H7 (cell line): ENCODE data around the gene ENO2. TPM values are rescaled to one million over a fixed set of nuclear protein-coding genes. Genes with fewer than 3 reads are reported as not detected.
"Not testable (repeated sequence)": the region's sequence is repeated elsewhere in the genome, so short reads cannot be mapped to it uniquely, and the experiment has no call there.

ENCODE experiments used
- DNase-seq: peaks from one replicate; pipeline ENCODE4 v3.0.0; 2012
- H3K27me3 ChIP-seq: 2 replicates; pipeline ENCODE4 v1.6.0; 2011; ENCODE audit warnings: mild to moderate bottlenecking, low read length; ENCODE audit not compliant: control insufficient read depth, insufficient read depth
- H3K36me3 ChIP-seq: replicated peaks from 2 replicates; pipeline ENCODE4 v1.5.1; 2011; ENCODE audit warnings: low read length; ENCODE audit not compliant: control insufficient read depth, insufficient read depth
- H3K4me3 ChIP-seq: 2 replicates; pipeline ENCODE4 v1.5.1; 2011; ENCODE audit warnings: low read depth, mild to moderate bottlenecking, control low read depth, low read length, moderate library complexity; ENCODE audit not compliant: insufficient read depth
- total RNA-seq: library from RNA; depleted of rRNA; stranded (reverse); fragments of >200 nt; shearing (Covaris generic); gene quantifications from 2 replicates; pipeline ENCODE4 v1.2.3, GENCODE V29; 2014; rRNA removed

ENO2 gene
- 47.4 and 59.0 TPM in 2 replicates for total RNA-seq

DNA sequence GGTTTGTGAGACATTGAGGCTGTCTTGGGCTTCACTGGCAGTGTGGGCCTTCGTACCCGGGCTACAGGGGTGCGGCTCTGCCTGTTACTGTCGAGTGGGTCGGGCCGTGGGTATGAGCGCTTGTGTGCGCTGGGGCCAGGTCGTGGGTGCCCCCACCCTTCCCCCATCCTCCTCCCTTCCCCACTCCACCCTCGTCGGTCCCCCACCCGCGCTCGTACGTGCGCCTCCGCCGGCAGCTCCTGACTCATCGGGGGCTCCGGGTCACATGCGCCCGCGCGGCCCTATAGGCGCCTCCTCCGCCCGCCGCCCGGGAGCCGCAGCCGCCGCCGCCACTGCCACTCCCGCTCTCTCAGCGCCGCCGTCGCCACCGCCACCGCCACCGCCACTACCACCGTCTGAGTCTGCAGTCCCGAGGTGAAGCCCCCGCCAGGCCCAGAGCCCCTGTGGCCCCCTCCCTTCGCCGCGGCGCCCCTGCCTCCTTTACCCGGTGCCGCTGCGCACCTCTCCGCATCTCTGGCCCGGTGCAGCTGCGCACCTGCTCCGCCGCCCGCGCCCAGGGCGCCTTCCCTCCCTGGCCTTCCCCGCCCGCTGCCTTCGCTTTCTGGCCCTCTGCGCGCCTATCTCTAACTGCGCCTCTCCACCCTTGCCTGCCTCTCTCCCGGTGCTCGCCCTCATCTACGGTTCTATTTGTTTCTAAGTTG is at the start of gene ENO2:
ENO2 (plus strand) TSS at position 335 of the 701 bp plus-strand sequence. CDS start 1,253 bp downstream, outside the sequence.
- Histone ChIP-seq H3K27me3 (peaks cover 10% of the 10 kb centered on the region), H3K4me3 (peak within 1 kb of the TSS; percentile 82), H3K36me3 (peaks cover 14% of the 10 kb centered on the region)
- peak; percentile 85 for DNase-seq

DNA sequence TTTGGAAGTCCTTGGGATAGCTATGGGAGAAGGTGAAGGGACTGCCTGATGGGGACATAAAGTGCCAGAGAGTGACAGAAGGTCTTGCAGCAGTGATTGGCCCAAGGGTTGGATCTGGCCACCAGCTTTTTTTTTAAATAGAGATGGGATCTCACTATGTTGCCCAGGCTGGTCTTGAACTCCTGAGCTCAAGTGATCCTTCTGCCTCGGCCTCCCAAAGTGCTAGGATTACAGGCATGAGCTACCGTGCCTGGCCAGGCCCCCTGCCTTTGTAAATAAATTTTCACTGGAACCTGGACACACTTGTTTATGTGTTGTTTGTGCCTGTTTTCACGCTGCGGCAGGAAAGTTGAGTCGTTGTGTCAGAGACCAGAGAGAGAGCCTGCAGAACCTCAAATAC is 49.1 kb upstream of the ENO2 start:
- H3K36me3 ChIP-seq = peaks cover 34% of the 10 kb centered on the region
- not testable (repeated sequence) for H3K27me3 ChIP-seq, H3K4me3 ChIP-seq, DNase-seq

DNA sequence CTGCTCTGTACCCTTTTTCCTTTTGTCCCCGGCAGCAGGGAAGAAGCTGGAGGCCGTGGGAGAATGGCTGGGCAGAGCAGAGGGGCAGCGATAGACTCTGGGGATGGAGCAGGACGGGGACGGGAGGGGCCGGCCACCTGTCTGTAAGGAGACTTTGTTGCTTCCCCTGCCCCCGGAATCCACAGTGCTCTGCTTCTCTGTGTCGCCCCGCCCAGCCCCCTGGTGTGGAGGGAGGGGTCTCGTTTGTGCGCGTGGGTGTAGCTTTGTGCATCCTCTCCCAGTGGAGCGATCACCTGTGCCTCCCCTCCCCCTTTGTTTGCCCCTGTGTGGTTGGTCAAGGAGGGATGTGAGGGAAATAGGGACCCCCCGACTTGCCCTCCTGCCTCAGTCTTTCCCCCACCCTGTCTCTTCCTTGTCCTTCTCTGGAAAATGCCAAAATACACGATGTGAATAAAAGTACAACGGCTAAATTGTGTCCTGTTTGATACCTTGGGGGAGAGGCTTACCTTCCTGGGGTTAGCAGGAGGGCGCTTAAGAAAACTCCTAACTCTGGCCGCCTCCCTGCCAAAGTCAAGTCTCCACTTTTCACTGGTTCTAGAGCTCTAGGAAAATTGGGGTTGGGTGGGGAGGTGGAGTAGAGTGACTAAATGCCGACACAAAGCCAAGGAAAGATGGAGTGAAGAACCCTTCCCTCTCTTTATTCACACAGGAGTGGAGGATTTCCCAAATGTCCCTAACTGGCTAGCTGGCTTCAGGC is 48.0 kb upstream of the ENO2 start:
- Histone ChIP-seq H3K36me3 (peaks cover 34% of the 10 kb centered on the region), H3K27me3 (no peaks in the 10 kb centered on the region), H3K4me3 (peak overlapping the region; percentile 96)
- DNase-seq = peak; percentile 81

DNA sequence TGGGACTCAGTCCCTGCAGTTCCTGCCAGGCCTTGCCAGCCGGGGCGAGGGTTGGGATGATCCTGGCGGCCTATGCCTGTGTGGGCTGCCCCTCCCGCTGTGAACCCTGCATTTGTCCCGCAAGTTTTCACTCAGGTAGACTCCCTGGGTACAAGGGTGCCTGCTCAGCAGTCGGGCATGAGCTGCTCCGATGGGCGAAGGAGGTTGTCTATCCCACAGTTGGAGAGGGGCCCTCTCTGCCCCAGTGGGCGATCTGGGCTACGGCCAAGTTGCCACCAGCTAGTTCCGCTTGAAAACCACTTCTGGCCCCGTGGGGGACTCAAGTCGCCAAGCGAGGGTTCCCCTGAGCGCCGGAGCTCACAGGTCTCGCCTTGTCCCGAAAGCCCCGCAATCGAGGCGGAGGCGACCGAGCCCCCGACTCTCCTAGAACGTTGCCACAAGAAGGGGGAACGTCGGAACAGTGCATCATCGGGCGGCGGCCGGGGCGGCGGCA is 47.4 kb upstream of the ENO2 start:
- peak; percentile 78 for DNase-seq
- Histone ChIP-seq H3K4me3 (peak overlapping the region; percentile 96), H3K36me3 (peaks cover 30% of the 10 kb centered on the region), H3K27me3 (no peaks in the 10 kb centered on the region)

DNA sequence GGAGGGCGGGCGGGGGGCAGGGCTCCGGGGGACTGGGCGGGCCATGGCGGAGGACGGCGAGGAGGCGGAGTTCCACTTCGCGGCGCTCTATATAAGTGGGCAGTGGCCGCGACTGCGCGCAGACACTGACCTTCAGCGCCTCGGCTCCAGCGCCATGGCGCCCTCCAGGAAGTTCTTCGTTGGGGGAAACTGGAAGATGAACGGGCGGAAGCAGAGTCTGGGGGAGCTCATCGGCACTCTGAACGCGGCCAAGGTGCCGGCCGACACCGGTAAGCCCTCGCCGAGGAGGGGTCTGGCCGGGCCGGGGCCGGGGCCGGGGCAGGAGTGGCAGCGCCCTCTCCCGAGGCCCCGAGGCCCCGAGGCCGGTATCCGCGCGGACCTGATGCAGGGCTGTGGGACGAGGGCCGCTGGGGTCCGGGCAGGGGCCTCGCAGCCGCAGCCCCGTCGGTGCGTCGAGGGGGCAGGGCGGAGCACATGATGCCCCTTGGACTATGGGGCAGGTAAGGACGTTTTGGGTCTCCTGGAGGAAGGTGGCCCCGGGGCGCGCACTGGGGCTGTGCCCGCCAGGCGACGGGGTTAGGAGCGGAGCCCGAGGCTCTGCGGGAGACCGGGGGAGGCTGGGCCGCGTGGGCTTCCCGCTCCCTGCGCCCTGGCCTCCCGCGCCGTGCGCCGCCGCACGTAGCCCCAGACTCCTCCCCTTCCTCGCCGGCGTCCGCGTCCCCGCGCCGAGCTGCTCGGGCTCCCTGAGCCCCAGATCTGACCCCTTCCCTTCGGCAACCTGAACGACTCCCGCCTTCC is 46.8 kb upstream of the ENO2 start, which contains the start of gene TPI1:
TPI1 (plus strand) TSS at position 119 of the 798 bp plus-strand sequence; CDS start at position 155, 36 bp downstream.
- DNase-seq = peak; percentile 99
- H3K27me3 ChIP-seq = no peaks in the 10 kb centered on the region
- peak within 1 kb of the TSS; percentile 96 for H3K4me3 ChIP-seq
- peaks cover 29% of the 10 kb centered on the region for H3K36me3 ChIP-seq

DNA sequence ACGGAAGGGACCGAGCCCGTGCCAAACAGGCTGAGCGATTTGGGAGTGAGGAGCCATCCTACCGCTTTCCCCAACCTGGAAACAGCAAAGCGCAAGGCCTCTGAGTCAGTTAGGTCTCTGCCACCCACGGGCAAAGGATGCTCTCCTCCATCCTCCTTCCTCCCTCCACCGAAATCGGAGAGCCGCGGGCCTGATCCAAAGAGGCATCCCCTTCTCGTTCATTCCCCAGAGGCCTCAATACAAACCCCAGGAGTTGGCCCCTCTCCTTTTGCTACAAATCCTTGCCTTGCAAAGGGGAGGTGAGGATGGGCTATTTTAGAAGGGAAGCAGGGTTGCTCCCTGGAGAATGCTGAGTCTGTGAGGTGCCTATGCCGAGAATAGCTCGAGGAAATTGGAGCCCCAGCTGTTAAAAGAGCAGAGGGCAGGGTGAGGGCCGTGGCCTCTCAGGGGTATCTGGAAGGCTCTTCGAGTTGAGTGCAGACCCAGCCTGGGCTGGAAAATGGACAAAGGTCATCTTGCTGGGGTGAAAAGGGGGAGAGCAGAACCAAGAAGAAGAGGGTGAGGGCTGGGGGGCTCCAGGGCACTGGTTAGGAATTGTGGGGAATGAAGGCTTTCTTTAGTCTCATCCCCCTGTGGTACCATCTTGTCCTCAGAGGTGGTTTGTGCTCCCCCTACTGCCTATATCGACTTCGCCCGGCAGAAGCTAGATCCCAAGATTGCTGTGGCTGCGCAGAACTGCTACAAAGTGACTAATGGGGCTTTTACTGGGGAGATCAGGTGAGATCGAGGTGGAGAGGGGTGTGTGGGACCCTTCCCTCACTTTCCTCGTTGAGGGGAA is 46.0 kb upstream of the ENO2 start:
- peak overlapping the region; percentile 96 for H3K4me3 ChIP-seq
- DNase-seq = peak; percentile 69
- peaks cover 25% of the 10 kb centered on the region for H3K36me3 ChIP-seq
- no peaks in the 10 kb centered on the region for H3K27me3 ChIP-seq

DNA sequence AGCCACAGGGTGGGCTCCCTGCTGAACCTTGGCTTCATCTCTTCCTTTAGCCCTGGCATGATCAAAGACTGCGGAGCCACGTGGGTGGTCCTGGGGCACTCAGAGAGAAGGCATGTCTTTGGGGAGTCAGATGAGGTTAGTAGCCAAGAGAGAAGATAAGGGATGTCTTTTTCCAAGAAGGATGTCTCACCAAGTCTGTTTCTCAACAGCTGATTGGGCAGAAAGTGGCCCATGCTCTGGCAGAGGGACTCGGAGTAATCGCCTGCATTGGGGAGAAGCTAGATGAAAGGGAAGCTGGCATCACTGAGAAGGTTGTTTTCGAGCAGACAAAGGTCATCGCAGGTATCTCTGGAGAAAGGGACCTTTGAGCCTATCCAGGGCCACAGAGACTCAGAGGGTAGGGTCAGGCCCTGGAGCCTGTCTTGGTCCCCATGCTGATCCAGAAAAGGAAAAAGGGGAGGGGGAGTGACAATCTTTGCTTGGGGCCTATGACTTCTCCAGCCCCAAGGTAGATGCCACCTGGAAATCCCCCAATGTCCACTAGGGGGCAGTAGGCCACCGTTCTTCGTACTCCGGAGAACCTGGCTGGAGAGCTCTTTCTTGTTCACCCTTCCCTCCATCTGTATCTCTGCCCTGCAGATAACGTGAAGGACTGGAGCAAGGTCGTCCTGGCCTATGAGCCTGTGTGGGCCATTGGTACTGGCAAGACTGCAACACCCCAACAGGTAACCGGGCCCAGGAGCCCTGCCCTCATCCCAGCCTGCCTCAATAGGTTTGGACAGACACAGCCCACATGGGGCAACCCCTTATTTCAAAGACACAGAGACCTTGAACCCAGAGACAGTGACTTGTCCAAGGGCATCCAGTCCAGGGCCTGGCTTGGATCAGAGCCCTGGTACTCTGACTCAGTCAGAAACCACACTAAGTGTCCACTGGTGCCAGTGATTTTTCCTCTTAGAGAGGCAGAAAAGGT is 45.0 kb upstream of the ENO2 start:
- DNase-seq = peak; percentile 91

DNA sequence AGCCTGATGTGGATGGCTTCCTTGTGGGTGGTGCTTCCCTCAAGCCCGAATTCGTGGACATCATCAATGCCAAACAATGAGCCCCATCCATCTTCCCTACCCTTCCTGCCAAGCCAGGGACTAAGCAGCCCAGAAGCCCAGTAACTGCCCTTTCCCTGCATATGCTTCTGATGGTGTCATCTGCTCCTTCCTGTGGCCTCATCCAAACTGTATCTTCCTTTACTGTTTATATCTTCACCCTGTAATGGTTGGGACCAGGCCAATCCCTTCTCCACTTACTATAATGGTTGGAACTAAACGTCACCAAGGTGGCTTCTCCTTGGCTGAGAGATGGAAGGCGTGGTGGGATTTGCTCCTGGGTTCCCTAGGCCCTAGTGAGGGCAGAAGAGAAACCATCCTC is 44.1 kb upstream of the ENO2 start:
- peaks cover 19% of the 10 kb centered on the region for H3K36me3 ChIP-seq
- not testable (repeated sequence) for H3K27me3 ChIP-seq, DNase-seq, H3K4me3 ChIP-seq

More for the DNA sequence above, 45.0 kb upstream of the ENO2 start:
- H3K36me3 ChIP-seq = peaks cover 24% of the 10 kb centered on the region
- no peaks in the 10 kb centered on the region for H3K27me3 ChIP-seq
- peak overlapping the region; percentile 96 for H3K4me3 ChIP-seq

DNA sequence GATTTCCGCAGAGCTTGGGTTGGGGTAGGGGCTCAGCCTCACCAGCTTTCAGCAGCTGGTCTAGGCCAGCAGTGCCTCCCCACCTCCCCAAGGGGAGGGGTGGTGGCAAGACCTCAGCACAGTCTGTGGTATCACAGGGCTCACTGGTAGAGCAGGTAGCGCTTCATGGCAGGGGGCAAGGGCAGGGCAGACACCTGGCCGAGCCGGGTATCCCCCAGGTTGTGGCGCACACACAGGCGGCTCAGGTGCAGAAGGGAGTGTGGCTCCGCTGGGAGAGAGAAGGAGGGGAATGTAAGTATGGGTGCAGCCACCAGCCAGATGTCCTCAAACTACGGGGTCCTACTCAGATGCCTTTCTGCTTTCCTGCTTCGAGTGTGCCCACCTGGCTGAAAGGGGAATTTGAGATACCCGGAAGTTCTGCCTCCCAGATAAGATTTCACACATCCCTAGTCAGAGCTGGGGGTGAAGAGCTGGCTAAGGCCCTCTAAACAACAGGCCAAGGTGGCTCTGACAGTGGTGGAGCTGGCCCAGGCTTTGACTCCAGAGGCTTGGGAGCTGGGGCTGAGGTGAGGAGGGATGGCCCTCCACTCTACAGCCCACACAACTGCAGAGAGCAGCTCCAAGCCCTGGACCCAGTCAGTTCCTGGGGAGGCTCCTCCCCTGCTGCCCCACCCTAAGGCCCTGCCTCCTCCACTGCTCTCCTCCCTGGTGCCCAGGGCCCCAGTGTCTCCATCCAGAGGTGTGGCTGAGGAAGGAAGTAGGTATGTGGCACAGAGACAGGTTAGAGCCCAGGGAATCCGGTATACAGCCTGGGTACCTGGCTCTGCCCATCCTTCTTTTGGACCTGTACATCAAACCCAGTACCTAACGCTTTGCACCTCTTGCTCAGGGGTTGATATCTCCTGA is 43.1 kb upstream of the ENO2 start:
- Histone ChIP-seq H3K36me3 (peaks cover 19% of the 10 kb centered on the region), H3K4me3 (0 out of 2 replicates have a peak overlapping the region, but pooled peaks have one; percentile 4), H3K27me3 (no peaks in the 10 kb centered on the region)
- DNase-seq = peak; percentile 62

DNA sequence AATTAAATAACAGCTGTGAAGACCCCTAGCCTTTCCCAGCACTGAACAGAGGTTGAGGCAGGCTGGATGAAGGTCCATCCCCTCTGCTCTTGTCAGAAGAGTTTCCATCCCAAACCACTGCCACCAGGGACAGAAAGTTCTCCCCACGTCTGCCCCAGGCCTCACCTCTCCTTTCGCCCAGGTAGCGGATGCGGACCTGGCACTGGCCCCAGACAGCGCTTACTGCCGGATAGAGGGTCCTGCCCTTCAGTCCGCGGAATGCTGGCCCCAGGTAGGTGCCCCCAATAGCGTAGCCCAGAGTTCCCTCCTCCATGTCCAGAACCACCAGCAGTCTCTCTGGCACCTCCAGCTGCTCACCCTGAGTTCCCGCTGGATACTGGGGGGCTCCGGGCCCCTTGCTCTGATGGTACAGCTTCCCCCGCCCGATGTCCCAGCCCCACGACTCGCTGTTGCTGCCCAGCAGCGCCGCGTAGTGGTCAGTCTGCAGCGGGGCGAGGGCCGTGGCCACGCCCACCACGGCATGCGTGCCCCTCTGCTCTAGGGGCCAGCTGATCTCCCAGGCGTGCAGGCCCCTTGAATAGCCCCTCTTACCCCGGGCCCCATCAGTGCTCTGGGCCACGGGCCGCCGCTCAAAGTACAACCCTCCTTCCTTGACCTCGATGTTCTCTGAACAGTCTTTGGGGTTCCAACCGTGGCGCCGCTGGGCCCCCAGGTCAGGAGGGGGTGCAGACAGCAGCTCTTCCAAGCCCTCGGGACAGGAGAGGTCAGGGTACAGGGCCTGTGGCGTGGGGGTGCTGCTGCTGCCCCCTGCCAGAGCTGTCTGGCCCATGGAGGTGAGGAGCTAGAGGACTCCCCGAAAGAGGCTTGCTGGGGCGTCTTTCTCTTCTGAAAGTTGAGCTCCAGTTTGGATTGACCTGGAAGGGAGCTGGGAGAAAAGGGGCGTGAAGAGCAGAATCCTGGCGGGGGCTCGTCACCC is 42.0 kb upstream of the ENO2 start:
- DNase-seq = peak; percentile 95
- Histone ChIP-seq H3K36me3 (peaks cover 20% of the 10 kb centered on the region), H3K27me3 (no peaks in the 10 kb centered on the region), H3K4me3 (peak overlapping the region; percentile 88)
